Breast epithelium (tissue), 4 donors: ENCODE measurements around the gene COL9A1. TPM values are rescaled to one million over a fixed set of nuclear protein-coding genes. Genes with fewer than 3 reads are reported as not detected.

Source experiments
- DNase-seq, 2 donors: peaks; one replicate each; pipeline ENCODE4 v3.0.0-alpha.2; 2019; ENCODE audit warnings: low spot score in 2 of 2
- H3K27ac ChIP-seq, 2 donors: fragments of 200-600 bp; sonication (generic) in 1 of 2; one replicate each; pipeline ENCODE4 v1.5.1; 2016 to 2019; ENCODE audit warnings: mild to moderate bottlenecking in 1 of 2
- H3K27me3 ChIP-seq, 2 donors: fragments of 200-600 bp; sonication (generic) in 1 of 2; one replicate each; pipeline versions ENCODE4 v1.5.1 to v1.6.0; 2017 to 2019; ENCODE audit warnings: control low read depth in 1 of 2, mild to moderate bottlenecking in 1 of 2
- H3K36me3 ChIP-seq: fragments of 200-600 bp; one replicate; pipeline ENCODE4 v1.5.1; 2019
- H3K4me1 ChIP-seq, 2 donors: fragments of 200-600 bp; sonication (generic); one replicate each; pipeline ENCODE4 v1.5.1; 2016 to 2019; ENCODE audit warnings: control low read depth in 1 of 2
- H3K4me3 ChIP-seq, 3 donors: fragments of 200-600 bp; sonication (generic); 1 replicate in 2 of 3; 2 replicates in 1 of 3; pipeline ENCODE4 v1.5.1; 2016 to 2019; ENCODE audit warnings: mild to moderate bottlenecking in 3 of 3, moderate library complexity in 2 of 3
- H3K9me3 ChIP-seq, 2 donors: fragments of 200-600 bp; sonication (generic) in 1 of 2; one replicate each; pipeline ENCODE4 v1.5.1; 2016 to 2019; ENCODE audit warnings: control low read depth in 1 of 2
- POLR2A ChIP-seq: fragments of 450-650 bp; IDR thresholded peaks from one replicate; pipeline ENCODE4 v1.6.1; 2016; ENCODE audit warnings: antibody characterized with exemption, mild to moderate bottlenecking, moderate library complexity
- POLR2AphosphoS5 ChIP-seq, 3 donors: sonication (generic); formaldehyde crosslinking; IDR thresholded peaks; one replicate each; pipeline ENCODE4 v1.6.1; 2017; ENCODE audit warnings: antibody characterized with exemption in 3 of 3
- intact Hi-C: fragments of 100-400 bp; cut with DNase I; formaldehyde crosslinking; loops from one replicate; pipeline ENCODE4 v1.15.1; 2023; ENCODE audit warnings: low total_unique reads
- total RNA-seq, 3 donors: library from RNA; depleted of rRNA; stranded (reverse); fragments of >200 nt; gene quantifications; one replicate each; pipeline ENCODE4 v1.1.0, GENCODE V29; 2016
- TF ChIP-seq, protein P1 (sequence below), 3 donors: fragments of 450-650 bp; IDR thresholded peaks; one replicate each; pipeline ENCODE4 v1.5.1; 2016 to 2017; ENCODE audit warnings: antibody characterized with exemption in 3 of 3, mild to moderate bottlenecking in 3 of 3, moderate library complexity in 3 of 3

The COL9A1 gene
- total RNA-seq, 3 donors from 2014 or later, result 0.32 TPM; not detected in 2

DNA sequence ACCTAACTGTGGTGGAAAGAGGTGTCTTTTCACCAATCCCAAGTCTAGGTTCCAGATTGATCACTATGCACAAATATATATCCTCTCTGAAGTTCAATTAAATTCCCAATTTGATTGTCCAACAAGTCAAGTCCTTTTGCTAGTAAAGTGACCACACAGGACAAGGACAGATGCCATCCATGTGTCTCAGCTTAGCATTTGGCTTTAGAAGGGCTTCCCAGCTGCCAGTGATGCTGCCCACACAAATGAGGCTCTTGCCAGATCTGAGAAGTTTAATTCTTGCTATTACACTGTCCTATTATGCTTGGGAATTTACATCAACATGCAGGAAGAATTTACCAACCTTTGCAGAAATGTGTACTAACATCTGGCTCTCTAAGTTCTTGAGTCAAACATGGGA is 108.5 kb downstream of the COL9A1 start:
- Histone ChIP-seq H3K27ac (no peak overlapping the region), H3K4me1 (no peaks in the 10 kb centered on the region), H3K4me3 (no peak overlapping the region), H3K9me3 (no peaks in the 10 kb centered on the region), H3K36me3 (no peaks in the 10 kb centered on the region), H3K27me3 (no peaks in the 10 kb centered on the region)
- TF ChIP-seq, protein P1, sequence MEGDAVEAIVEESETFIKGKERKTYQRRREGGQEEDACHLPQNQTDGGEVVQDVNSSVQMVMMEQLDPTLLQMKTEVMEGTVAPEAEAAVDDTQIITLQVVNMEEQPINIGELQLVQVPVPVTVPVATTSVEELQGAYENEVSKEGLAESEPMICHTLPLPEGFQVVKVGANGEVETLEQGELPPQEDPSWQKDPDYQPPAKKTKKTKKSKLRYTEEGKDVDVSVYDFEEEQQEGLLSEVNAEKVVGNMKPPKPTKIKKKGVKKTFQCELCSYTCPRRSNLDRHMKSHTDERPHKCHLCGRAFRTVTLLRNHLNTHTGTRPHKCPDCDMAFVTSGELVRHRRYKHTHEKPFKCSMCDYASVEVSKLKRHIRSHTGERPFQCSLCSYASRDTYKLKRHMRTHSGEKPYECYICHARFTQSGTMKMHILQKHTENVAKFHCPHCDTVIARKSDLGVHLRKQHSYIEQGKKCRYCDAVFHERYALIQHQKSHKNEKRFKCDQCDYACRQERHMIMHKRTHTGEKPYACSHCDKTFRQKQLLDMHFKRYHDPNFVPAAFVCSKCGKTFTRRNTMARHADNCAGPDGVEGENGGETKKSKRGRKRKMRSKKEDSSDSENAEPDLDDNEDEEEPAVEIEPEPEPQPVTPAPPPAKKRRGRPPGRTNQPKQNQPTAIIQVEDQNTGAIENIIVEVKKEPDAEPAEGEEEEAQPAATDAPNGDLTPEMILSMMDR (IDR thresholded peaks at IDR 0.05), result no peak
- TF ChIP-seq POLR2AphosphoS5 (IDR thresholded peaks at IDR 0.05) (no peak), POLR2A (no peak)
- DNase-seq, result no peak
- intact Hi-C loops, result no loop called here

DNA sequence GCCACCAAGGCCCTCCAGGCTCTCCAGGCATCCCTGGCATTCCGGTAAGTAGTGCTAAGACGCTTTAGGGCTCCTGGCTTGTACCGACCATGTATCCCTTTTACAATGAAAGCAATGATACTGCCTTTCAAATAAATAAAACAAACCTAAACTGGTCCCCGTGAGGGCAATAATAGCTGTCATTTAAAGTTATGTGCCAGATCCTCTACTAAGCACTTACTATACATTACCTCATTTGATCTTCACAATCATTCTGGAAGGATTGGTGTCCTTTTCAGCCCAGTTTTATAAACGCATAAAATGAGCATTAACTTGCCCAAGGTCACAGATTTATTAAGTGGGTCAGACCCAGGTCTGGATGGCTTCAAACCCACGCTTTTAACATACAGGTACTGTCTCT is 114.7 kb downstream of the COL9A1 start:
- no peak for DNase-seq
- Histone ChIP-seq H3K27ac (no peak overlapping the region), H3K27me3 (no peaks in the 10 kb centered on the region), H3K9me3 (no peaks in the 10 kb centered on the region), H3K36me3 (no peaks in the 10 kb centered on the region), H3K4me3 (no peak overlapping the region), H3K4me1 (no peaks in the 10 kb centered on the region)
- TF ChIP-seq POLR2A (no peak), POLR2AphosphoS5 (IDR thresholded peaks at IDR 0.05) (no peak)
- TF ChIP-seq, protein P1 (IDR thresholded peaks at IDR 0.05), result no peak
- intact Hi-C loops, result no loop called here

DNA sequence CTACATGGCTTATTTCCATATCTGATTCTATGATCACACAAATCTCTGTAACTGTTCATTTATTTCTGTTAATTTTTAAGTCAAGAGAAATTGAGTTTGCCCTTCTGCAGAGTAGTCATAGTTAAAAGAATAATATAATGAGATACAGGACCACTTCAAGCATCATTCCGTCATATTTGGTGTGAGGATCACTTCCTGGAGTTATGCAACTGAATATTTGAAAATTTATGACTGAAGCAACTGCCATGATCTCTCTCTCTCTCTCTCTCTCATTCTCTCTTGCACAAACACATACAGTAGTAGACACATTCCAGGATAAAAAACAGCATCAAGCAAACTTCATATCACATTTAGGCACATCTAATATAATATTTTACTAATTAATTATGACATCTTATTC is 116.4 kb downstream of the COL9A1 start:
- Histone ChIP-seq H3K27me3 (no peaks in the 10 kb centered on the region), H3K4me1 (no peaks in the 10 kb centered on the region), H3K4me3 (no peak overlapping the region), H3K9me3 (no peaks in the 10 kb centered on the region), H3K36me3 (no peaks in the 10 kb centered on the region), H3K27ac (no peak overlapping the region)
- intact Hi-C loops, result no loop called here
- DNase-seq, result no peak
- TF ChIP-seq POLR2A, result no peak
- TF ChIP-seq, protein P1 (IDR thresholded peaks at IDR 0.05), result no peak

DNA sequence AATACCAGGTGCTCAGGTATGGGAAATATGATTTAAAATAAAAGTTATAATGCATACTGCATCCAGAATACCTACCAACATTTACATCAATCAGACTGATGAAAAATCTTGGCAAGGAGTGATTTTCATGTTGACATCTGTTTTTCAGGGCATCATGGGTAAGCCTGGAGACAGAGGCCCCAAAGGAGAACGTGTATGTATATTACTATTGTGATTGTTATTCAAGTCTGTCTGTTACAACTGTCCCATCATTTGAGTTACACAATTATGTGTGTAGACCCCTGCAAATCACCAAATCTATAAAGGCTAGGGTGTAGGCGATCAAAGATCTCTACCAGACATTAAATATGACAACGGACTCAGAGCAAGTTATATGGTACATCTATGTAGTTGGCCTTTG is 118.2 kb downstream of the COL9A1 start:
- intact Hi-C loops, result no loop called here
- Histone ChIP-seq H3K36me3 (no peaks in the 10 kb centered on the region), H3K9me3 (no peaks in the 10 kb centered on the region), H3K4me3 (no peak overlapping the region), H3K4me1 (no peaks in the 10 kb centered on the region), H3K27ac (no peak overlapping the region), H3K27me3 (no peaks in the 10 kb centered on the region)
- TF ChIP-seq, protein P1 (IDR thresholded peaks at IDR 0.05), result no peak
- TF ChIP-seq POLR2A (no peak), POLR2AphosphoS5 (IDR thresholded peaks at IDR 0.05) (no peak)
- no peak for DNase-seq

DNA sequence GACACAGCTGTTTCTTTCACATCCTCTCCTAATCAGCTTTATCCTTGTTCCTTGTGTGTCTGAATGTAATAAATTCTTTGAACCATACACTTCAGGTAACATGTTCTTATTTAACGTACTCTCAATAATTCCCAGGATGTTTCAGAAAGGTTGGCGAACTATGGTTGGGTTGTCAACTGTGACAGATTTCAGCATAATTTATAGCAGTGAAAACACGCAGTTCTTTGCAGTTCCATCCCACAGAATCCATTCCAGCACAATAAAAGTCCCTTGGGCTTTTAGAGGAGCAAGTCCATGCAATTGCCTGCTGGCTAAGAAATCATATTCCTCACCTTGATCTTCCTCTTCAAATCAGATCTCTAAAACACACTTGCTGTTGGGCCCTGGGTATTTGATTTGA is 119.3 kb downstream of the COL9A1 start:
- intact Hi-C loops, result no loop called here

More for the DNA sequence above, 119.3 kb downstream of the COL9A1 start:
- no peak for DNase-seq
- Histone ChIP-seq H3K36me3 (no peaks in the 10 kb centered on the region), H3K27me3 (no peaks in the 10 kb centered on the region), H3K4me3 (no peak overlapping the region), H3K9me3 (no peaks in the 10 kb centered on the region), H3K4me1 (no peaks in the 10 kb centered on the region), H3K27ac (no peak overlapping the region)
- TF ChIP-seq, protein P1 (IDR thresholded peaks at IDR 0.05), result no peak
- TF ChIP-seq POLR2AphosphoS5 (IDR thresholded peaks at IDR 0.05) (no peak), POLR2A (no peak)
